ENCODE data around the gene KDM2A.
"Not testable (repeated sequence)": the region's sequence is repeated elsewhere in the genome, so short reads cannot be mapped to it uniquely, and the experiment has no call there.

DNA sequence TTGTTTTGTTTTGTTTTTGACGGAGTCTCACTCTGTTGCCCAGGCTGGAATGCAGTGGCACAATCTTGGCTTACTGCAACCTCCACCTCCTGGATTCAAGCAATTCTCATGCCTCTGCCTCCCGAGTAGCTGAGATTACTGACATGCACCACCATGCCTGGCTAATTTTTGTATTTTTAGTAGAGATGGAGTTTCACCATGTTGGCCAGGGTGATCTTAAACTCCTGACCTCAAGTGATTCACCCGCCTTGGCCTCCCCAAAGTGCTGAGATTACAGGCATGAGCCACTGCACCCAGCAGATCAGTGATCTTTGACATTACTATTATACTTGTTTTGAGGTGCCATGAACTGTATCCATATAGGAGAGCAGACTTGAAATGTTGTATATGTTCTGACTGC, 79.7 kb downstream of the KDM2A start:
- TF ChIP-seq, protein P1, sequence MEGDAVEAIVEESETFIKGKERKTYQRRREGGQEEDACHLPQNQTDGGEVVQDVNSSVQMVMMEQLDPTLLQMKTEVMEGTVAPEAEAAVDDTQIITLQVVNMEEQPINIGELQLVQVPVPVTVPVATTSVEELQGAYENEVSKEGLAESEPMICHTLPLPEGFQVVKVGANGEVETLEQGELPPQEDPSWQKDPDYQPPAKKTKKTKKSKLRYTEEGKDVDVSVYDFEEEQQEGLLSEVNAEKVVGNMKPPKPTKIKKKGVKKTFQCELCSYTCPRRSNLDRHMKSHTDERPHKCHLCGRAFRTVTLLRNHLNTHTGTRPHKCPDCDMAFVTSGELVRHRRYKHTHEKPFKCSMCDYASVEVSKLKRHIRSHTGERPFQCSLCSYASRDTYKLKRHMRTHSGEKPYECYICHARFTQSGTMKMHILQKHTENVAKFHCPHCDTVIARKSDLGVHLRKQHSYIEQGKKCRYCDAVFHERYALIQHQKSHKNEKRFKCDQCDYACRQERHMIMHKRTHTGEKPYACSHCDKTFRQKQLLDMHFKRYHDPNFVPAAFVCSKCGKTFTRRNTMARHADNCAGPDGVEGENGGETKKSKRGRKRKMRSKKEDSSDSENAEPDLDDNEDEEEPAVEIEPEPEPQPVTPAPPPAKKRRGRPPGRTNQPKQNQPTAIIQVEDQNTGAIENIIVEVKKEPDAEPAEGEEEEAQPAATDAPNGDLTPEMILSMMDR (IDR thresholded peaks at IDR 0.05), result not testable (repeated sequence)
- TF ChIP-seq POLR2A (IDR thresholded peaks at IDR 0.05), result not testable (repeated sequence)

All from lower leg skin (tissue), 3 donors.